Measurements from ENCODE around the gene HBD.
"Not testable (repeated sequence)": the region's sequence is repeated elsewhere in the genome, so short reads cannot be mapped to it uniquely, and the experiment has no call there.

The HBD gene

GRCh38 chr11:5234381-5234834 is at the start of gene HBD:
Gene HBD, minus strand, starts transcription at chr11:5234483. Its CDS starts 50 bp downstream, at chr11:5234433.
- DNase-seq (ENCODE audit: low spot score), result no peak

GRCh38 chr11:5283882-5284281 is 49.6 kb upstream of the HBD start:
- DNase-seq (ENCODE audit: low spot score), result no peak

DNA sequence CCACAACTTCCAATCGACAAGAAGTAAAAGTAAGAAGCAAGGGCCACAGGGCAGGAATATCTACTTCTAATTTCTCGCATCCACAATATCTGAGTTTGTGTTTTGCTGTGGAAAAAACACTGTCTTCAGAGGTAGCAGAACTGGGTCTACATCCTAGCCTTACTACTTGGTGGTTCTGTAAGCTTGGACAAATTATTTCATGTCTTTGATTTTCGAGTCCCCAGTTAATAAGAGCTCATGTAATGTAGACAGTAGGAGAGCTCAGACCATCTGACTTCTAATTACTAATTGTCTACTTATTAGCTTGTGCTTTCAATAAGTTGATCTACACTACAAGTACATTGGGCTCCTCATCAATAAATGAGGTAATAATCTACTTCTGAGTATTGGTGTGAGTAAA is 48.8 kb upstream of the HBD start:
- DNase-seq (ENCODE audit: low spot score), result no peak

DNA sequence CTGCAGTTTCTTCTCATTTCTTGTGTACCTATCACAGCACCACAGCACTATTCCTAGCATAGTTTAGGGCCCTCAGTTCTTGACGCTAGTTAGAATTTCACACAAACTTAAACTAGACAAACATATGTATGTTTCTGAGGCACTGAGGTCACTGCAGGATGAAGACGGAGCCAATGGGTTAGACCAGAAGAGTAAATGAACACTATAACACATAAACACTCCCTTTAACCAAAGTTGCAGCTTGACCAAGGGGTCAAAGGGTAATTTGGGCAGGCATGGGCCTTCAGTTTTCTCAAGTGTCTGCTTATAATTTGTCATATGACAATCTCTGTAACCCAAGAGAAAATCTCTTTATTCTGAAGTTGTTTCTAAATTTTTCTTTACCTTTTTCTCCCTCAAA is 48.3 kb upstream of the HBD start:
- no peak for DNase-seq (ENCODE audit: low spot score)

- no peak for DNase-seq (ENCODE audit: low spot score)
Observed at GRCh38 chr11:5281596-5281995, 47.3 kb upstream of the HBD start.

DNA sequence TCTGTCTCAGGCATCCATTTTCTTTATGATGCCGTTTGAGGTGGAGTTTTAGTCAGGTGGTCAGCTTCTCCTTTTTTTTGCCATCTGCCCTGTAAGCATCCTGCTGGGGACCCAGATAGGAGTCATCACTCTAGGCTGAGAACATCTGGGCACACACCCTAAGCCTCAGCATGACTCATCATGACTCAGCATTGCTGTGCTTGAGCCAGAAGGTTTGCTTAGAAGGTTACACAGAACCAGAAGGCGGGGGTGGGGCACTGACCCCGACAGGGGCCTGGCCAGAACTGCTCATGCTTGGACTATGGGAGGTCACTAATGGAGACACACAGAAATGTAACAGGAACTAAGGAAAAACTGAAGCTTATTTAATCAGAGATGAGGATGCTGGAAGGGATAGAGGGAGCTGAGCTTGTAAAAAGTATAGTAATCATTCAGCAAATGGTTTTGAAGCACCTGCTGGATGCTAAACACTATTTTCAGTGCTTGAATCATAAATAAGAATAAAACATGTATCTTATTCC is 46.4 kb upstream of the HBD start:
- no peak for DNase-seq (ENCODE audit: low spot score)

- DNase-seq (ENCODE audit: low spot score), result no peak
Observed at GRCh38 chr11:5279471-5280090, 45.3 kb upstream of the HBD start.

- no peak for DNase-seq (ENCODE audit: low spot score)
Observed at GRCh38 chr11:5277807-5278382, 43.6 kb upstream of the HBD start.

GRCh38 chr11:5276697-5277096 is 42.4 kb upstream of the HBD start:
- DNase-seq (ENCODE audit: low spot score), result no peak

GRCh38 chr11:5275369-5276110 is 41.3 kb upstream of the HBD start:
- no peak for DNase-seq (ENCODE audit: low spot score)

DNA sequence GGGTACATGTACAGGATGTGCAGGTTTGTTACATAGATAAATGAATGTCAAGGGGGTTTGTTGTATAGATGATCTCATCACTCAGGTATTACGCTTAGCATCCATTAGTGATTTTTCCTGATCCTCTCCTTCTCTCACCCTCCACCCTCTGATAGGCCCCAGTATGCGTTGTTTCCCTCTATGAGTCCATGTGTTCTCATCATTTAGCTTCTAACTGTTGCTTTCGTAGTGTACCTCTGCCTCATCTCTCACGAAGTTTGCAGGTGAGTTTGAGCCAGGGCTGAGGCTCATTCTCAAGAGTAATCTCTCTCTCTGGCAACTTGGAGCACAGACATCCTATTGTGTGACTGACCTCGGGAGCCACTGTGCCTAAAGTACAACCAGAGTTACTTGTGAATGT is 40.1 kb upstream of the HBD start:
- DNase-seq (ENCODE audit: low spot score), result no peak

- no peak for DNase-seq (ENCODE audit: low spot score)
Observed at GRCh38 chr11:5272395-5273017, 38.2 kb upstream of the HBD start.

- no peak for DNase-seq (ENCODE audit: low spot score)
Observed at GRCh38 chr11:5269715-5270147, 35.4 kb upstream of the HBD start, which contains the start of gene HBE1. Gene HBE1, minus strand, starts transcription at chr11:5269945. Its CDS starts 55 bp downstream, at chr11:5269890.

GRCh38 chr11:5267033-5267563 is 32.8 kb upstream of the HBD start:
- DNase-seq (ENCODE audit: low spot score), result no peak

GRCh38 chr11:5266609-5267008 is 32.3 kb upstream of the HBD start:
- DNase-seq (ENCODE audit: low spot score), result no peak

- DNase-seq (ENCODE audit: low spot score), result no peak
Observed at GRCh38 chr11:5265832-5266231, 31.5 kb upstream of the HBD start.

DNA sequence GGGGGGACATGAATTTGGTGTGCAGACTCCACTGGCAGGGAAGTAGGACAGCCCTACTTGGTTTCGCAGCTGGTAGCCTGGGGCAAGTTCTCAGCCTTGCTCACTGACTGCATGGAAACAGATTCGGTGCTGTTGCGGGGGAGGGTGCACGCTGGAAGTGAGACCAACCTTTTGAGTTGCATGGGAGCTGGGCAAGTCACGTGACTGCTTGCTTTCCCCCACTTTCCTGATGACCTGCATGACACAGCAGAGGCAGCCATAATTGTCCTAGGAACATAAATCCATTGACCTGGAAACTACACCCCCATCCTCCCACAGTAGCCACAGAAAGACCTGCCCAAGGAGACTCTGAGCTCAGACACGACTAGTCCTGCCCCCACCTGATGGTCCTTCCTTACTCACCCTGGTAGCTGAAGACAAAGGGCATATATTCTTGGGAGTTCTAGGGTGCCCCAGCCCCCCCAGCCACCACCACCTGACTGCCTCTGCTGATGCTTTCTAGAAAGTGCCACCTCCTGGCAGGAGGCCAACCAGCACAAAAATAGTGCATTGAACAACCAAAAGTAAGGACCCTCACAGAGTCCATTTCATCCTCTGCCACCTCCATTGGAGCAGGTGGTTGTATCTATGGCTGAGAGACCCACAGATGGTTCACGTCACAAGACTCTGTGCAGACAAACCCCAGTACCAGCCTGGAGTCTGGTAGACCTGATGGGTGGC is 24.4 kb upstream of the HBD start:
- no peak for DNase-seq (ENCODE audit: low spot score)

- DNase-seq (ENCODE audit: low spot score), result no peak
Observed at GRCh38 chr11:5257296-5257695, 23.0 kb upstream of the HBD start.

DNA sequence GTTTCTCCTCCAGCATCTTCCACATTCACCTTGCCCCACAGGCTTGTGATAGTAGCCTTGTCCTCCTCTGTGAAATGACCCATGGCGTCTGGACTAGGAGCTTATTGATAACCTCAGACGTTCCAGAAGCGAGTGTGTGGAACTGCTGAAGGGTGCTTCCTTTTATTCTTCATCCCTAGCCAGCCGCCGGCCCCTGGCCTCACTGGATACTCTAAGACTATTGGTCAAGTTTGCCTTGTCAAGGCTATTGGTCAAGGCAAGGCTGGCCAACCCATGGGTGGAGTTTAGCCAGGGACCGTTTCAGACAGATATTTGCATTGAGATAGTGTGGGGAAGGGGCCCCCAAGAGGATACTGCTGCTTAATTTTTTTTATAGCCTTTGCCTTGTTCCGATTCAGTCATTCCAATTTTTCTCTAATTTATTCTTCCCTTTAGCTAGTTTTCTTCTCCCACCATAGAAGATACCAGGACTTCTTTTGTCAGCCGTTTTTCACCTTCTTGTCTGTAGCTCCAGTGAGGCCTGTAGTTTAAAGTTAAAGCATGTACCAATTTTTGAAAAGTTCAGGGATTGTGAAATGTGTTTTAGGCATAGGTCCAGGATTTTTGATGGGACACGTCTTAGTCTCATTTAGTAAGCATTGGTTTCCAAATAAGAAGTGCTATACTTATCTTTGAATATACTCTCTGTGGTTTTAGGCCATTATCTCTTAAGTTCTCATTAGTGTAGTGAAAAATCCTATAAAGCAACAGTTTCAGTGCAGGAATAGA is 20.5 kb upstream of the HBD start, which contains the start of gene HBG2:
Gene HBG2 (minus strand): TSS at position 136 of the 768 bp plus-strand sequence. CDS start 53 bp downstream, at position 83.
- DNase-seq (ENCODE audit: low spot score), result not testable (repeated sequence)

DNA sequence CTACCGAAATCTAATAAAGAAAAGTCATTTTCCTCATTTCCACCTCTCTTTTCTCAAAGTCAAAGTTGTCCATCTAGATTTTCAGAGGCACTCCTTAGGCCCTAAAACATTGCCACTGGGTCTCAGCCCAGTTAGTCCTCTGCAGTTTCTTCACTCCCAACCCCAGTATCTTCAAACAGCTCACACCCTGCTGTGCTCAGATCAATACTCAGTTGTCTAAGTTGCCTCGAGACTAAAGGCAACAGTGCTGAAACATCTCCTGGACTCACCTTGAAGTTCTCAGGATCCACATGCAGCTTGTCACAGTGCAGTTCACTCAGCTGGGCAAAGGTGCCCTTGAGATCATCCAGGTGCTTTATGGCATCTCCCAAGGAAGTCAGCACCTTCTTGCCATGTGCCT is 19.7 kb upstream of the HBD start:
- not testable (repeated sequence) for DNase-seq (ENCODE audit: low spot score)

- not testable (repeated sequence) for DNase-seq (ENCODE audit: low spot score)
Observed at GRCh38 chr11:5253440-5253839, 19.2 kb upstream of the HBD start.
